Hepatocyte (in vitro differentiated cells): ENCODE data around the gene PEX1. TPM values are rescaled to one million over a fixed set of nuclear protein-coding genes. Genes with fewer than 3 reads are reported as not detected.

Source experiments
- DNase-seq: peaks from one replicate; pipeline ENCODE4 v3.0.0-alpha.2; 2016; ENCODE audit warnings: low spot score
- H2AFZ ChIP-seq: fragments of 200-600 bp; sonication (generic); 2 replicates; pipeline ENCODE4 v1.6.0; 2016; ENCODE audit warnings: antibody characterized with exemption, mild to moderate bottlenecking
- H3K27ac ChIP-seq: fragments of 200-600 bp; sonication (generic); 2 replicates; pipeline ENCODE4 v1.5.1; 2016; ENCODE audit warnings: mild to moderate bottlenecking
- H3K27me3 ChIP-seq: fragments of 200-600 bp; sonication (generic); 2 replicates; pipeline ENCODE4 v1.6.1; 2016
- H3K36me3 ChIP-seq: fragments of 200-600 bp; sonication (generic); replicated peaks from 2 replicates; pipeline ENCODE4 v1.5.1; 2016; ENCODE audit warnings: low read depth; ENCODE audit not compliant: insufficient read depth
- H3K4me1 ChIP-seq: fragments of 200-600 bp; sonication (generic); 2 replicates; pipeline ENCODE4 v1.5.1; 2016; ENCODE audit warnings: mild to moderate bottlenecking, moderate library complexity; ENCODE audit not compliant: insufficient read depth
- H3K4me2 ChIP-seq: fragments of 200-600 bp; sonication (generic); 2 replicates; pipeline ENCODE4 v1.6.0; 2016
- H3K4me3 ChIP-seq: fragments of 200-600 bp; sonication (generic); 2 replicates; pipeline ENCODE4 v1.5.1; 2016; ENCODE audit warnings: mild to moderate bottlenecking
- H3K79me2 ChIP-seq: fragments of 200-600 bp; sonication (generic); 2 replicates; pipeline ENCODE4 v1.6.0; 2017; ENCODE audit warnings: mild to moderate bottlenecking
- H3K9me2 ChIP-seq: fragments of 200-600 bp; sonication (generic); replicated peaks from 2 replicates; pipeline ENCODE4 v1.6.0; 2017; ENCODE audit warnings: mild to moderate bottlenecking; ENCODE audit not compliant: insufficient read depth
- H3K9me3 ChIP-seq: fragments of 200-600 bp; sonication (generic); 2 replicates; pipeline ENCODE4 v1.5.1; 2016; ENCODE audit warnings: low read depth, mild to moderate bottlenecking
- H4K20me1 ChIP-seq: fragments of 200-600 bp; sonication (generic); 2 replicates; pipeline ENCODE4 v1.6.0; 2016; ENCODE audit warnings: mild to moderate bottlenecking; ENCODE audit not compliant: insufficient read depth, poor library complexity, severe bottlenecking
- EZH2 ChIP-seq: fragments of 200-600 bp; sonication (generic); IDR thresholded peaks from 2 replicates; pipeline ENCODE4 v1.6.1; 2016; ENCODE audit warnings: antibody characterized with exemption, mild to moderate bottlenecking, borderline replicate concordance
- EZH2phosphoT487 ChIP-seq: fragments of 200-600 bp; sonication (generic); IDR thresholded peaks from one replicate; pipeline ENCODE4 v1.6.1; 2018; ENCODE audit warnings: antibody characterized with exemption, mild to moderate bottlenecking, low read depth, moderate library complexity; ENCODE audit not compliant: unreplicated experiment, severe bottlenecking
- WGBS: methylation state at CpG from one replicate; pipeline ENCODE4 v1.1.6; 2016; ENCODE audit warnings: low lambda C conversion rate; ENCODE audit errors: missing lambda C conversion rate; 5-methylcytosine and 5-hydroxymethylcytosine counted together
- polyA plus RNA-seq: library from polyadenylated mRNA; unstranded; fragments of >200 nt; fragmentation: Nextera tagmentation; extraction: Ambion mirVana; gene quantifications from 2 replicates; pipeline ENCODE4 v1.2.1, GENCODE V29; 2016
- total RNA-seq: library from RNA; depleted of rRNA; stranded (reverse); fragments of >200 nt; gene quantifications from 2 replicates; pipeline ENCODE4 v1.2.3, GENCODE V29; 2014
- TF ChIP-seq, protein P1 (sequence below): fragments of 200-600 bp; sonication (generic); IDR thresholded peaks from 2 replicates; pipeline ENCODE4 v1.5.1; 2016; ENCODE audit warnings: antibody characterized with exemption, mild to moderate bottlenecking; ENCODE audit not compliant: poor library complexity

The PEX1 gene
- total and polyA plus RNA-seq, 2 experiments from 2014 or later: 10.6 to 23.2 TPM

DNA sequence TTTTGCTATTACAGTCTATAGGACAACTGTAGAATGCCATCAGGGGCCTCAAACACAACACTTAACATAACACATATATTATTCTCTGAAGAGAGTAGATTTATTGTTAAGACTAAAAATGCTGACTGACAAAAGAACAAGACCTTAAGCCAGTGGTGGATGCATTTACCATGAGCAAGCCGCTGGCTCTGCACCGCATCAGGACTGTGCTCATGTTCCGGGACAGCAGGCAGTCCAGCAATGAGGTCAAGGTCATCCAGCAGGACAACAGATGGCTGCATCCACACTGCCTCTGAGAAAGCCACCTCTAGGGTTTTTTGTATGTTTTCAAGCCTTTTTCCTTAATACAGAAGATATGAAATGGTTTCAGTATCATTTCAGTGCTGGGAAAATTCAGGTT lies 23.8 kb downstream of the PEX1 start:
- Histone ChIP-seq H3K4me1 (no peaks in the 10 kb centered on the region), H4K20me1 (no peaks in the 10 kb centered on the region), H3K36me3 (no peaks in the 10 kb centered on the region), H3K4me2 (no peak overlapping the region), H3K79me2 (no peaks in the 10 kb centered on the region), H3K27ac (no peak overlapping the region), H3K4me3 (no peak overlapping the region), H2AFZ (no peak overlapping the region), H3K27me3 (no peaks in the 10 kb centered on the region), H3K9me3 (no peaks in the 10 kb centered on the region), H3K9me2 (no peaks in the 10 kb centered on the region)
- no peak for DNase-seq
- TF ChIP-seq EZH2phosphoT487 (no peak), EZH2 (no peak)
- TF ChIP-seq, protein P1, sequence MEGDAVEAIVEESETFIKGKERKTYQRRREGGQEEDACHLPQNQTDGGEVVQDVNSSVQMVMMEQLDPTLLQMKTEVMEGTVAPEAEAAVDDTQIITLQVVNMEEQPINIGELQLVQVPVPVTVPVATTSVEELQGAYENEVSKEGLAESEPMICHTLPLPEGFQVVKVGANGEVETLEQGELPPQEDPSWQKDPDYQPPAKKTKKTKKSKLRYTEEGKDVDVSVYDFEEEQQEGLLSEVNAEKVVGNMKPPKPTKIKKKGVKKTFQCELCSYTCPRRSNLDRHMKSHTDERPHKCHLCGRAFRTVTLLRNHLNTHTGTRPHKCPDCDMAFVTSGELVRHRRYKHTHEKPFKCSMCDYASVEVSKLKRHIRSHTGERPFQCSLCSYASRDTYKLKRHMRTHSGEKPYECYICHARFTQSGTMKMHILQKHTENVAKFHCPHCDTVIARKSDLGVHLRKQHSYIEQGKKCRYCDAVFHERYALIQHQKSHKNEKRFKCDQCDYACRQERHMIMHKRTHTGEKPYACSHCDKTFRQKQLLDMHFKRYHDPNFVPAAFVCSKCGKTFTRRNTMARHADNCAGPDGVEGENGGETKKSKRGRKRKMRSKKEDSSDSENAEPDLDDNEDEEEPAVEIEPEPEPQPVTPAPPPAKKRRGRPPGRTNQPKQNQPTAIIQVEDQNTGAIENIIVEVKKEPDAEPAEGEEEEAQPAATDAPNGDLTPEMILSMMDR: no peak
- 93% methylated on average over 3 of the region's 3 CpGs for WGBS

- Histone ChIP-seq H3K9me3 (no peaks in the 10 kb centered on the region), H3K4me3 (no peak overlapping the region), H3K79me2 (no peaks in the 10 kb centered on the region), H3K27me3 (no peaks in the 10 kb centered on the region), H3K9me2 (no peaks in the 10 kb centered on the region), H3K4me1 (no peaks in the 10 kb centered on the region), H3K36me3 (no peaks in the 10 kb centered on the region), H3K27ac (no peak overlapping the region), H3K4me2 (no peak overlapping the region), H4K20me1 (no peaks in the 10 kb centered on the region), H2AFZ (no peak overlapping the region)
- 87% methylated on average over 2 of the region's 2 CpGs for WGBS
- no peak for TF ChIP-seq EZH2phosphoT487
- TF ChIP-seq EZH2: no peak
- TF ChIP-seq, protein P1: no peak
- DNase-seq: no peak
Measured at GRCh38 chr7:92503767-92504166, 24.6 kb downstream of the PEX1 start.

DNA sequence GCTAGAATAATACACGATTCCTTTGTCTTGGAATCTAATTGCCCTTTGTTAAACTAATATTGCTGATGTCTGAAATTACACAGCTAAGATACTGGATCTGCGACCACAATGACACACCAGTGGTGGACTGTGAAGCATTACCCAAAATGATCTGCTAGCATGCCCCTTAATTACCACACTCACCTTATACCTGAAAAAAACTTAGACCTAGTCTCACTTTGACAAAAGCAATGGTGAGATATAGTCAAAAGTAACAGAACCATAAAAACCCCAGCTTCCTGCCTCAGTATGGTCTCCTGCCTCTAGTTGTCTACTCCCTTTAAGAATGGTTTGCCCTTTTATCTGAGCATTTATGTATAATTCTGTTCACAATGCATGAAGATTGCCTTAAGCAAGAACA lies 29.8 kb downstream of the PEX1 start:
- H3K9me2 ChIP-seq: no peaks in the 10 kb centered on the region
- no peak overlapping the region for H3K4me3 ChIP-seq
- DNase-seq: no peak
- H3K79me2 ChIP-seq: no peaks in the 10 kb centered on the region
- no peaks in the 10 kb centered on the region for H3K27me3 ChIP-seq
- H4K20me1 ChIP-seq: no peaks in the 10 kb centered on the region
- H3K4me2 ChIP-seq: no peak overlapping the region
- TF ChIP-seq EZH2phosphoT487 (no peak), EZH2 (no peak)
- TF ChIP-seq, protein P1: no peak
- H3K9me3 ChIP-seq: no peaks in the 10 kb centered on the region
- H3K36me3 ChIP-seq: no peaks in the 10 kb centered on the region
- H3K4me1 ChIP-seq: no peaks in the 10 kb centered on the region
- WGBS: 92% methylated on average over 2 of the region's 2 CpGs
- no peak overlapping the region for H2AFZ ChIP-seq
- H3K27ac ChIP-seq: no peak overlapping the region

- H3K36me3 ChIP-seq: no peaks in the 10 kb centered on the region
- no peaks in the 10 kb centered on the region for H3K4me1 ChIP-seq
- no peaks in the 10 kb centered on the region for H4K20me1 ChIP-seq
- TF ChIP-seq EZH2 (no peak), EZH2phosphoT487 (no peak)
- TF ChIP-seq, protein P1: no peak
- no peaks in the 10 kb centered on the region for H3K9me3 ChIP-seq
- H3K9me2 ChIP-seq: no peaks in the 10 kb centered on the region
- no peaks in the 10 kb centered on the region for H3K79me2 ChIP-seq
- H3K4me2 ChIP-seq: no peak overlapping the region
- WGBS: 98% methylated on average over 2 of the region's 2 CpGs
- no peak overlapping the region for H3K4me3 ChIP-seq
- no peak for DNase-seq
- no peaks in the 10 kb centered on the region for H3K27me3 ChIP-seq
- no peak overlapping the region for H2AFZ ChIP-seq
- H3K27ac ChIP-seq: no peak overlapping the region
Measured at GRCh38 chr7:92496876-92497275, 31.4 kb downstream of the PEX1 start.
